ENCODE measurements around the gene MVB12B.

The MVB12B gene

GRCh38 chr9:126363847-126364671 is 37.4 kb downstream of the MVB12B start:
- H3K36me3 ChIP-seq (ENCODE audit: control insufficient read depth, insufficient read depth, low read length), result no peaks in the 10 kb centered on the region
- no peak overlapping the region for H3K27ac ChIP-seq (ENCODE audit: insufficient read depth, low read depth, low read length, poor library complexity, severe bottlenecking)

GRCh38 chr9:126365780-126366179 is 39.2 kb downstream of the MVB12B start:
- H3K36me3 ChIP-seq (ENCODE audit: control insufficient read depth, insufficient read depth, low read length), result no peaks in the 10 kb centered on the region
- H3K27me3 ChIP-seq (ENCODE audit: control insufficient read depth, insufficient read depth, low read length, poor library complexity, severe bottlenecking), result no peaks in the 10 kb centered on the region
- 62 to 67% methylated on average over 3 of the region's 3 CpGs for WGBS, 2 experiments
- peaks cover 13% of the 10 kb centered on the region for H3K4me1 ChIP-seq (ENCODE audit: control insufficient read depth, insufficient read depth, low read length)
- H3K4me3 ChIP-seq (ENCODE audit: insufficient read depth, low read depth, low read length), result no peak overlapping the region
- H3K9me3 ChIP-seq (ENCODE audit: control insufficient read depth, low read length), result peaks cover 4% of the 10 kb centered on the region
- no peak overlapping the region for H3K27ac ChIP-seq (ENCODE audit: insufficient read depth, low read depth, low read length, poor library complexity, severe bottlenecking)

More at GRCh38 chr9:126363847-126364671, 37.4 kb downstream of the MVB12B start:
- no peak overlapping the region for H3K4me3 ChIP-seq (ENCODE audit: insufficient read depth, low read depth, low read length)
- H3K27me3 ChIP-seq (ENCODE audit: control insufficient read depth, insufficient read depth, low read length, poor library complexity, severe bottlenecking), result no peaks in the 10 kb centered on the region
- peaks cover 13% of the 10 kb centered on the region for H3K4me1 ChIP-seq (ENCODE audit: control insufficient read depth, insufficient read depth, low read length)
- 84 to 87% methylated on average over 8 of the region's 8 CpGs for WGBS, 2 experiments
- H3K9me3 ChIP-seq (ENCODE audit: control insufficient read depth, low read length), result peaks cover 4% of the 10 kb centered on the region

- Histone ChIP-seq H3K4me1 (ENCODE audit: control insufficient read depth, insufficient read depth, low read length) (peaks cover 13% of the 10 kb centered on the region), H3K36me3 (ENCODE audit: control insufficient read depth, insufficient read depth, low read length) (no peaks in the 10 kb centered on the region), H3K9me3 (ENCODE audit: control insufficient read depth, low read length) (peaks cover 4% of the 10 kb centered on the region), H3K27me3 (ENCODE audit: control insufficient read depth, insufficient read depth, low read length, poor library complexity, severe bottlenecking) (no peaks in the 10 kb centered on the region), H3K4me3 (ENCODE audit: insufficient read depth, low read depth, low read length) (no peak overlapping the region), H3K27ac (ENCODE audit: insufficient read depth, low read depth, low read length, poor library complexity, severe bottlenecking) (no peak overlapping the region)
- WGBS, 2 experiments, result 86 to 91% methylated on average over 11 to 12 of the region's 13 CpGs
Measured at GRCh38 chr9:126366366-126367011, 39.9 kb downstream of the MVB12B start.

- Histone ChIP-seq H3K4me3 (ENCODE audit: insufficient read depth, low read depth, low read length) (no peak overlapping the region), H3K27ac (ENCODE audit: insufficient read depth, low read depth, low read length, poor library complexity, severe bottlenecking) (no peak overlapping the region), H3K27me3 (ENCODE audit: control insufficient read depth, insufficient read depth, low read length, poor library complexity, severe bottlenecking) (no peaks in the 10 kb centered on the region), H3K9me3 (ENCODE audit: control insufficient read depth, low read length) (peaks cover 3% of the 10 kb centered on the region), H3K36me3 (ENCODE audit: control insufficient read depth, insufficient read depth, low read length) (no peaks in the 10 kb centered on the region), H3K4me1 (ENCODE audit: control insufficient read depth, insufficient read depth, low read length) (peaks cover 13% of the 10 kb centered on the region)
- WGBS, 2 experiments, result 92 to 93% methylated on average over 13 of the region's 13 CpGs
Measured at GRCh38 chr9:126367139-126367538, 40.5 kb downstream of the MVB12B start.

GRCh38 chr9:126367616-126368015 is 41.0 kb downstream of the MVB12B start:
- Histone ChIP-seq H3K27me3 (ENCODE audit: control insufficient read depth, insufficient read depth, low read length, poor library complexity, severe bottlenecking) (no peaks in the 10 kb centered on the region), H3K9me3 (ENCODE audit: control insufficient read depth, low read length) (no peaks in the 10 kb centered on the region), H3K36me3 (ENCODE audit: control insufficient read depth, insufficient read depth, low read length) (no peaks in the 10 kb centered on the region), H3K27ac (ENCODE audit: insufficient read depth, low read depth, low read length, poor library complexity, severe bottlenecking) (no peak overlapping the region), H3K4me1 (ENCODE audit: control insufficient read depth, insufficient read depth, low read length) (peaks cover 13% of the 10 kb centered on the region), H3K4me3 (ENCODE audit: insufficient read depth, low read depth, low read length) (no peak overlapping the region)
- WGBS, 2 experiments, result 88 to 93% methylated on average over 3 of the region's 3 CpGs

- WGBS, 2 experiments, result 96 to 97% methylated on average over 7 of the region's 7 CpGs
- H3K9me3 ChIP-seq (ENCODE audit: control insufficient read depth, low read length), result no peaks in the 10 kb centered on the region
- peaks cover 13% of the 10 kb centered on the region for H3K4me1 ChIP-seq (ENCODE audit: control insufficient read depth, insufficient read depth, low read length)
- no peaks in the 10 kb centered on the region for H3K36me3 ChIP-seq (ENCODE audit: control insufficient read depth, insufficient read depth, low read length)
- no peaks in the 10 kb centered on the region for H3K27me3 ChIP-seq (ENCODE audit: control insufficient read depth, insufficient read depth, low read length, poor library complexity, severe bottlenecking)
- no peak overlapping the region for H3K4me3 ChIP-seq (ENCODE audit: insufficient read depth, low read depth, low read length)
- H3K27ac ChIP-seq (ENCODE audit: insufficient read depth, low read depth, low read length, poor library complexity, severe bottlenecking), result no peak overlapping the region
Measured at GRCh38 chr9:126368020-126368419, 41.4 kb downstream of the MVB12B start.

GRCh38 chr9:126371007-126371870 is 44.6 kb downstream of the MVB12B start:
- Histone ChIP-seq H3K9me3 (ENCODE audit: control insufficient read depth, low read length) (no peaks in the 10 kb centered on the region), H3K27ac (ENCODE audit: insufficient read depth, low read depth, low read length, poor library complexity, severe bottlenecking) (no peak overlapping the region), H3K36me3 (ENCODE audit: control insufficient read depth, insufficient read depth, low read length) (no peaks in the 10 kb centered on the region), H3K27me3 (ENCODE audit: control insufficient read depth, insufficient read depth, low read length, poor library complexity, severe bottlenecking) (no peaks in the 10 kb centered on the region), H3K4me1 (ENCODE audit: control insufficient read depth, insufficient read depth, low read length) (peaks cover 23% of the 10 kb centered on the region), H3K4me3 (ENCODE audit: insufficient read depth, low read depth, low read length) (no peak overlapping the region)
- 91% methylated on average over 17 of the region's 17 CpGs for whole genome bisulfite sequencing, 2 experiments

- H3K4me3 ChIP-seq (ENCODE audit: insufficient read depth, low read depth, low read length), result no peak overlapping the region
- H3K9me3 ChIP-seq (ENCODE audit: control insufficient read depth, low read length), result no peaks in the 10 kb centered on the region
- no peak overlapping the region for H3K27ac ChIP-seq (ENCODE audit: insufficient read depth, low read depth, low read length, poor library complexity, severe bottlenecking)
- H3K27me3 ChIP-seq (ENCODE audit: control insufficient read depth, insufficient read depth, low read length, poor library complexity, severe bottlenecking), result no peaks in the 10 kb centered on the region
- H3K4me1 ChIP-seq (ENCODE audit: control insufficient read depth, insufficient read depth, low read length), result peaks cover 35% of the 10 kb centered on the region
- WGBS, 2 experiments, result 92% methylated on average over 6 of the region's 6 CpGs
- H3K36me3 ChIP-seq (ENCODE audit: control insufficient read depth, insufficient read depth, low read length), result no peaks in the 10 kb centered on the region
Measured at GRCh38 chr9:126372716-126373115, 46.1 kb downstream of the MVB12B start.

GRCh38 chr9:126373241-126373640 is 46.6 kb downstream of the MVB12B start:
- Histone ChIP-seq H3K4me1 (ENCODE audit: control insufficient read depth, insufficient read depth, low read length) (peaks cover 35% of the 10 kb centered on the region), H3K27ac (ENCODE audit: insufficient read depth, low read depth, low read length, poor library complexity, severe bottlenecking) (no peak overlapping the region), H3K27me3 (ENCODE audit: control insufficient read depth, insufficient read depth, low read length, poor library complexity, severe bottlenecking) (no peaks in the 10 kb centered on the region), H3K36me3 (ENCODE audit: control insufficient read depth, insufficient read depth, low read length) (no peaks in the 10 kb centered on the region), H3K9me3 (ENCODE audit: control insufficient read depth, low read length) (no peaks in the 10 kb centered on the region), H3K4me3 (ENCODE audit: insufficient read depth, low read depth, low read length) (no peak overlapping the region)
- WGBS, 2 experiments, result 84 to 88% methylated on average over 5 of the region's 5 CpGs

- Histone ChIP-seq H3K27me3 (ENCODE audit: control insufficient read depth, insufficient read depth, low read length, poor library complexity, severe bottlenecking) (no peaks in the 10 kb centered on the region), H3K4me3 (ENCODE audit: insufficient read depth, low read depth, low read length) (no peak overlapping the region), H3K9me3 (ENCODE audit: control insufficient read depth, low read length) (no peaks in the 10 kb centered on the region), H3K4me1 (ENCODE audit: control insufficient read depth, insufficient read depth, low read length) (peaks cover 40% of the 10 kb centered on the region), H3K36me3 (ENCODE audit: control insufficient read depth, insufficient read depth, low read length) (no peaks in the 10 kb centered on the region), H3K27ac (ENCODE audit: insufficient read depth, low read depth, low read length, poor library complexity, severe bottlenecking) (no peak overlapping the region)
- 83 to 87% methylated on average over 4 of the region's 4 CpGs for WGBS, 2 experiments
Measured at GRCh38 chr9:126374366-126374781, 47.7 kb downstream of the MVB12B start.
